K562 (cell line): ENCODE results near the gene DIO3. TPM values are rescaled to one million over a fixed set of nuclear protein-coding genes. Genes with fewer than 3 reads are reported as not detected.

Experiments
- ATAC-seq: fragments of 200-7000 bp; cut with Tn5 transposase; 3 replicates; pipeline ENCODE4 v1.9.1; 2020; ENCODE audit warnings: moderate library complexity
- BruUV-seq: library from RNA; stranded (reverse); fragments of 400-500 nt; replicated peaks from 2 replicates; lab custom pipeline; 2021; lab: Mats Ljungman, UMichigan
- CTCF ChIA-PET: fragments of 300-600 bp; formaldehyde crosslinking; extraction: SDS; loops from one replicate; lab custom pipeline; 2021; ENCODE audit warnings: low intra/inter-chr PET ratio; lab: Yijun Ruan, JAX
- POLR2A ChIA-PET: fragments of 300-600, 350-650 bp; sonication (Branson Sonifier 250); formaldehyde crosslinking; extraction: SDS; loops from one replicate; lab custom pipeline; 2021; ENCODE audit warnings: antibody characterized with exemption, inconsistent platforms; lab: Yijun Ruan, JAX
- DNase-seq, 4 experiments: peaks; one replicate each; pipeline versions ENCODE4 v3.0.0 to v3.0.0-alpha.2; 2011 to 2018; ENCODE audit warnings: low spot score in 3 of 4, mixed read lengths in 3 of 4; ENCODE audit errors: extremely low read depth in 1 of 4
- FAIRE-seq: peaks from 2 replicates; lab custom pipeline; 2011; peaks lifted over from hg19 to GRCh38; lab: Jason Lieb, UNC
- H2AFZ ChIP-seq: 2 replicates; pipeline ENCODE4 v1.6.0; 2011; ENCODE audit warnings: low read depth, low read length, control low read depth, inconsistent platforms
- H3K27ac ChIP-seq: fragments of 200-600 bp; 3 replicates; pipeline ENCODE4 v1.8.0; 2011; ENCODE audit warnings: low read depth, mild to moderate bottlenecking, control low read depth, inconsistent platforms, low read length, moderate library complexity, mixed read lengths; ENCODE audit errors: extremely low read depth
- H3K27me3 ChIP-seq, 2 experiments: fragments of 300-600 bp in 1 of 2; 2 replicates in 1 of 2; 3 replicates in 1 of 2; pipeline versions ENCODE4 v1.6.0 to v1.8.0; 2011; ENCODE audit warnings: inconsistent platforms in 2 of 2, low read length in 2 of 2, mild to moderate bottlenecking in 1 of 2, mixed read lengths in 1 of 2, moderate library complexity in 1 of 2; ENCODE audit not compliant: control insufficient read depth in 2 of 2, insufficient read depth in 2 of 2
- H3K36me3 ChIP-seq: fragments of 300-600 bp; 3 replicates; pipeline ENCODE4 v1.8.0; 2011; ENCODE audit warnings: mild to moderate bottlenecking, low read length, inconsistent platforms; ENCODE audit not compliant: control insufficient read depth, insufficient read depth
- H3K4me1 ChIP-seq, 2 experiments: fragments of 200-600 bp in 1 of 2; replicated peaks in 1 of 2; 2 replicates in 1 of 2; 3 replicates in 1 of 2; pipeline versions ENCODE4 v1.5.1 to v1.8.0; 2011; ENCODE audit warnings: inconsistent platforms in 2 of 2, low read length in 2 of 2, mild to moderate bottlenecking in 1 of 2, mixed read lengths in 1 of 2, moderate library complexity in 1 of 2; ENCODE audit not compliant: control insufficient read depth in 2 of 2, insufficient read depth in 2 of 2
- H3K4me2 ChIP-seq: 2 replicates; pipeline ENCODE4 v1.6.1; 2011; ENCODE audit warnings: low read length, control low read depth, inconsistent platforms, mixed read lengths; ENCODE audit not compliant: insufficient read depth
- H3K4me3 ChIP-seq: fragments of 200-600 bp; sonication (generic), shearing (Covaris generic); 2 replicates; pipeline ENCODE4 v1.5.1; 2016; ENCODE audit warnings: control low read depth, inconsistent platforms
- H3K79me2 ChIP-seq: fragments of 200-600 bp; 3 replicates; pipeline ENCODE4 v1.8.0; 2011; ENCODE audit warnings: low read length, inconsistent platforms; ENCODE audit not compliant: control insufficient read depth, insufficient read depth
- H3K9ac ChIP-seq, 2 experiments: 2 replicates each; pipeline versions ENCODE4 v1.6.0 to v1.6.1; 2011; ENCODE audit warnings: low read depth in 2 of 2, low read length in 2 of 2, control low read depth in 1 of 2, inconsistent platforms in 1 of 2, mild to moderate bottlenecking in 1 of 2, mixed read lengths in 1 of 2; ENCODE audit not compliant: insufficient read depth in 1 of 2
- H3K9me1 ChIP-seq: one replicate; pipeline ENCODE4 v1.6.0; 2011; ENCODE audit warnings: inconsistent platforms, mild to moderate bottlenecking, low read length, moderate library complexity; ENCODE audit not compliant: control insufficient read depth, insufficient read depth
- H3K9me3 ChIP-seq: replicated peaks from 2 replicates; pipeline ENCODE4 v1.5.1; 2011; ENCODE audit warnings: low read depth, low read length, inconsistent platforms; ENCODE audit not compliant: control insufficient read depth, insufficient read depth
- H4K20me1 ChIP-seq: replicated peaks from 2 replicates; pipeline ENCODE4 v1.6.1; 2011; ENCODE audit warnings: low read length, inconsistent platforms, mixed read lengths; ENCODE audit not compliant: control insufficient read depth, insufficient read depth
- CTBP1 ChIP-seq: fragments of 450-650 bp; IDR thresholded peaks from 2 replicates; pipeline ENCODE4 v1.6.1; 2016; ENCODE audit warnings: borderline replicate concordance
- FOS ChIP-seq: IDR thresholded peaks from 3 replicates; pipeline ENCODE4 v1.6.1; 2011; ENCODE audit not compliant: insufficient read length; ENCODE audit errors: extremely low read depth
- GTF2F1 ChIP-seq: IDR thresholded peaks from 2 replicates; pipeline ENCODE4 v1.6.1; 2011; ENCODE audit warnings: low read depth, low read length, improper control_type of control experiment
- MYBL2 ChIP-seq, 2 experiments: fragments of 450-650 bp in 1 of 2; sonication (generic) in 1 of 2; formaldehyde crosslinking in 1 of 2; IDR thresholded peaks; 2 replicates each; pipeline versions ENCODE4 v1.6.1 to v1.8.1; 2017 to 2022; ENCODE audit warnings: borderline replicate concordance in 1 of 2, inconsistent platforms in 1 of 2, low read depth in 1 of 2, mild to moderate bottlenecking in 1 of 2, missing genetic modification reagents in 1 of 2, moderate library complexity in 1 of 2
- RBM17 ChIP-seq: fragments of 200-400 bp; formaldehyde crosslinking; IDR thresholded peaks from 2 replicates; pipeline ENCODE4 v1.6.1; 2017; ENCODE audit warnings: low read depth, mild to moderate bottlenecking, low read length, borderline replicate concordance
- SAFB ChIP-seq: fragments of 200-400 bp; formaldehyde crosslinking; IDR thresholded peaks from 2 replicates; pipeline ENCODE4 v1.6.1; 2017; ENCODE audit warnings: low read depth, low read length, borderline replicate concordance
- SOX6 ChIP-seq: fragments of 450-650 bp; IDR thresholded peaks from 2 replicates; pipeline ENCODE4 v1.6.1; 2014; ENCODE audit warnings: mild to moderate bottlenecking
- ZNF512 ChIP-seq: IDR thresholded peaks from 2 replicates; pipeline ENCODE4 v1.6.1; 2016; ENCODE audit warnings: missing genetic modification characterization, missing compliant biosample characterization
- ZNF551 ChIP-seq: fragments of 250-450 bp; sonication (Bioruptor Pico); IDR thresholded peaks from 2 replicates; pipeline ENCODE4 v1.5.0; 2021; ENCODE audit warnings: mild to moderate bottlenecking, moderate library complexity
- WGBS: fragments of 100-300 bp; shearing (Covaris generic); methylation state at CpG from one replicate; pipeline ENCODE4 v1.1.6; 2016; ENCODE audit warnings: low coverage, mixed read lengths; ENCODE audit not compliant: insufficient coverage; ENCODE audit errors: missing lambda C conversion rate; 5-methylcytosine and 5-hydroxymethylcytosine counted together
- in situ Hi-C: fragments of 300-500 bp; cut with MboI; formaldehyde crosslinking; loops from 4 replicates; pipeline ENCODE4 v1.15.0; 2018; ENCODE audit warnings: inconsistent platforms, mixed read lengths
- intact Hi-C: fragments of 100-400 bp; cut with micrococcal nuclease; formaldehyde crosslinking; loops from 2 replicates; pipeline ENCODE4 v1.14.2; 2022
- polyA plus RNA-seq, 8 experiments: library from polyadenylated mRNA; depleted of rRNA in 4 of 8; stranded (reverse) in 5 of 8; unstranded in 3 of 8; fragments of >200 nt; fragmentation: Nextera tagmentation in 2 of 8; fragmentation: Illumina TruSeq in 1 of 8; extraction: Ambion mirVana in 2 of 8; extraction: Trizol in 1 of 8; gene quantifications; 2 replicates each; pipeline versions ENCODE4 v1.2.1 to v1.2.3, GENCODE V29; 2011 to 2014; ENCODE audit warnings: inconsistent platforms in 1 of 8, missing spikeins in 1 of 8
- total RNA-seq, 7 experiments: library from RNA; depleted of rRNA in 6 of 7; stranded (reverse); fragments of >200 nt in 6 of 7; fragmentation: Illumina TruSeq in 2 of 7; extraction: Trizol in 2 of 7; gene quantifications; 2 replicates each; pipeline versions ENCODE4 v1.2.1 to v1.2.3, GENCODE V29; 2011 to 2021; ENCODE audit warnings: low replicate concordance in 1 of 7
- TF ChIP-seq, protein P1 (sequence below): fragments of 250-450 bp; sonication (Bioruptor Pico); IDR thresholded peaks from 2 replicates; pipeline ENCODE4 v1.8.0; 2021; ENCODE audit warnings: borderline replicate concordance, mild to moderate bottlenecking, moderate library complexity; ENCODE audit not compliant: poor library complexity, severe bottlenecking
- TF ChIP-seq, protein P2 (sequence below), 2 experiments: fragments of 450-650 bp; IDR thresholded peaks; 2 replicates each; pipeline ENCODE4 v1.6.1; 2018; ENCODE audit warnings: mild to moderate bottlenecking in 2 of 2, low read depth in 1 of 2; ENCODE audit not compliant: partially characterized antibody in 2 of 2
- TF ChIP-seq, protein P3 (sequence below): fragments of 450-650 bp; IDR thresholded peaks from 2 replicates; pipeline ENCODE4 v1.6.1; 2016; ENCODE audit warnings: antibody characterized with exemption

Gene DIO3
- total and polyA plus RNA-seq, 9 of the 15 experiments (the other 6 are each of a cell fraction or from before 2014, with no cell fraction given), result not detected

GRCh38 chr14:101599234-101599885 is 38.1 kb downstream of the DIO3 start:
- POLR2A ChIA-PET, result interaction anchor here (0.7 kb wide), 1 partner anchor 1135 kb away, joined by 4 read pairs; no protein-coding TSS in a partner anchor
- no peak overlapping the region for H2AFZ ChIP-seq
- H3K4me3 ChIP-seq, result no peak overlapping the region
- in situ Hi-C loops, result no loop called here
- H3K27ac ChIP-seq, result no peak overlapping the region
- no peaks in the 10 kb centered on the region for H3K9me3 ChIP-seq
- H3K36me3 ChIP-seq, result no peaks in the 10 kb centered on the region
- 22% methylated on average over 11 of the region's 13 CpGs for WGBS
- ATAC-seq (no peak), DNase-seq (no peak)
- H3K27me3 ChIP-seq, result no peaks in the 10 kb centered on the region
- no peaks in the 10 kb centered on the region for H3K79me2 ChIP-seq
- H3K4me1 ChIP-seq, result peaks cover 0 to 3% of the 10 kb centered on the region in 2 experiments; a peak in 2 of 5 replicates
- TF ChIP-seq SAFB, result no peak
- no peak for TF ChIP-seq SOX6
- no peak for TF ChIP-seq ZNF551
- TF ChIP-seq MYBL2 (IDR thresholded peaks at IDR 0.05; ENCODE audit: low read depth), result no peak
- no peak for TF ChIP-seq MYBL2 (CRISPR knock-in tag; IDR thresholded peaks at IDR 0.05; ENCODE audit: borderline replicate concordance)
- no peak for TF ChIP-seq CTBP1
- TF ChIP-seq, protein P1, sequence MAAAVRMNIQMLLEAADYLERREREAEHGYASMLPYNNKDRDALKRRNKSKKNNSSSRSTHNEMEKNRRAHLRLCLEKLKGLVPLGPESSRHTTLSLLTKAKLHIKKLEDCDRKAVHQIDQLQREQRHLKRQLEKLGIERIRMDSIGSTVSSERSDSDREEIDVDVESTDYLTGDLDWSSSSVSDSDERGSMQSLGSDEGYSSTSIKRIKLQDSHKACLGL (CRISPR knock-in tag), result no peak
- TF ChIP-seq, protein P2, sequence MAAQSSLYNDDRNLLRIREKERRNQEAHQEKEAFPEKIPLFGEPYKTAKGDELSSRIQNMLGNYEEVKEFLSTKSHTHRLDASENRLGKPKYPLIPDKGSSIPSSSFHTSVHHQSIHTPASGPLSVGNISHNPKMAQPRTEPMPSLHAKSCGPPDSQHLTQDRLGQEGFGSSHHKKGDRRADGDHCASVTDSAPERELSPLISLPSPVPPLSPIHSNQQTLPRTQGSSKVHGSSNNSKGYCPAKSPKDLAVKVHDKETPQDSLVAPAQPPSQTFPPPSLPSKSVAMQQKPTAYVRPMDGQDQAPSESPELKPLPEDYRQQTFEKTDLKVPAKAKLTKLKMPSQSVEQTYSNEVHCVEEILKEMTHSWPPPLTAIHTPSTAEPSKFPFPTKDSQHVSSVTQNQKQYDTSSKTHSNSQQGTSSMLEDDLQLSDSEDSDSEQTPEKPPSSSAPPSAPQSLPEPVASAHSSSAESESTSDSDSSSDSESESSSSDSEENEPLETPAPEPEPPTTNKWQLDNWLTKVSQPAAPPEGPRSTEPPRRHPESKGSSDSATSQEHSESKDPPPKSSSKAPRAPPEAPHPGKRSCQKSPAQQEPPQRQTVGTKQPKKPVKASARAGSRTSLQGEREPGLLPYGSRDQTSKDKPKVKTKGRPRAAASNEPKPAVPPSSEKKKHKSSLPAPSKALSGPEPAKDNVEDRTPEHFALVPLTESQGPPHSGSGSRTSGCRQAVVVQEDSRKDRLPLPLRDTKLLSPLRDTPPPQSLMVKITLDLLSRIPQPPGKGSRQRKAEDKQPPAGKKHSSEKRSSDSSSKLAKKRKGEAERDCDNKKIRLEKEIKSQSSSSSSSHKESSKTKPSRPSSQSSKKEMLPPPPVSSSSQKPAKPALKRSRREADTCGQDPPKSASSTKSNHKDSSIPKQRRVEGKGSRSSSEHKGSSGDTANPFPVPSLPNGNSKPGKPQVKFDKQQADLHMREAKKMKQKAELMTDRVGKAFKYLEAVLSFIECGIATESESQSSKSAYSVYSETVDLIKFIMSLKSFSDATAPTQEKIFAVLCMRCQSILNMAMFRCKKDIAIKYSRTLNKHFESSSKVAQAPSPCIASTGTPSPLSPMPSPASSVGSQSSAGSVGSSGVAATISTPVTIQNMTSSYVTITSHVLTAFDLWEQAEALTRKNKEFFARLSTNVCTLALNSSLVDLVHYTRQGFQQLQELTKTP (IDR thresholded peaks at IDR 0.05; ENCODE audit: low read depth in 1 of 2, partially characterized antibody in 2 of 2), result no peak
- TF ChIP-seq FOS, result no peak
- TF ChIP-seq, protein P3, sequence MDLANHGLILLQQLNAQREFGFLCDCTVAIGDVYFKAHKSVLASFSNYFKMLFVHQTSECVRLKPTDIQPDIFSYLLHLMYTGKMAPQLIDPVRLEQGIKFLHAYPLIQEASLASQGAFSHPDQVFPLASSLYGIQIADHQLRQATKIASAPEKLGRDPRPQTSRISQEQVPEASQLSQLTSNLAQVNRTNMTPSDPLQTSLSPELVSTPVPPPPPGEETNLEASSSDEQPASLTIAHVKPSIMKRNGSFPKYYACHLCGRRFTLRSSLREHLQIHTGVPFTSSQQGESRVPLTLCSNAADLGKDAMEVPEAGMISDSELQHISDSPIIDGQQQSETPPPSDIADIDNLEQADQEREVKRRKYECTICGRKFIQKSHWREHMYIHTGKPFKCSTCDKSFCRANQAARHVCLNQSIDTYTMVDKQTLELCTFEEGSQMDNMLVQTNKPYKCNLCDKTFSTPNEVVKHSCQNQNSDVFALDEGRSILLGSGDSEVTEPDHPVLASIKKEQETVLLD, result no peak
- no peak for TF ChIP-seq ZNF512
- TF ChIP-seq GTF2F1, result no peak
- TF ChIP-seq RBM17, result no peak
- TF ChIP-seq, all 486 proteins: peak for 0
- CTCF ChIA-PET, result no interaction called here
- no peak overlapping the region for H3K4me2 ChIP-seq
- no TSS peak for BruUV-seq
- intact Hi-C loops, result no loop called here
- no peak overlapping the region for H3K9ac ChIP-seq
- FAIRE-seq, result no peak
- no peaks in the 10 kb centered on the region for H3K9me1 ChIP-seq
- H4K20me1 ChIP-seq, result no peaks in the 10 kb centered on the region
